ENCODE data around the gene ADH6.

DNA sequence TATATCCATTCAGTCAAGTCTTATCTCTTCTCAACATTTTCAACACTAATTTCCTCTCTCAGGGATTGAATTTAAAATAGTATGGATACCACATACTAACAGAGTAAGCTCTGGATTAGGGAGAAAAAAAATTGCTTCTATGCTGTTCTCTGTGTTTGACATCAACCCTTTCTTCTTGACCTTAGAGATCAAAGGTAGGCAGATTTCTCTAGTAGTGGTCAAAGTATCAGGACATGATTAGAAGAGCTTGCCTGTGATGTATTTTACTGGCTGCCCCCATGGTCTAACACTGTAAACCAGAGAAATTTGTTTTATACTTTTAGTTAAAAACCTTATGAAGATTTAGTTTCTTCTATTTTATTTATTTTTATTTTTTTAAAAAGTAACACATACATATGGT lies 8.3 kb downstream of the ADH6 start:
- TF ChIP-seq POLR2A (IDR thresholded peaks at IDR 0.05): no peak
- TF ChIP-seq, protein P1, sequence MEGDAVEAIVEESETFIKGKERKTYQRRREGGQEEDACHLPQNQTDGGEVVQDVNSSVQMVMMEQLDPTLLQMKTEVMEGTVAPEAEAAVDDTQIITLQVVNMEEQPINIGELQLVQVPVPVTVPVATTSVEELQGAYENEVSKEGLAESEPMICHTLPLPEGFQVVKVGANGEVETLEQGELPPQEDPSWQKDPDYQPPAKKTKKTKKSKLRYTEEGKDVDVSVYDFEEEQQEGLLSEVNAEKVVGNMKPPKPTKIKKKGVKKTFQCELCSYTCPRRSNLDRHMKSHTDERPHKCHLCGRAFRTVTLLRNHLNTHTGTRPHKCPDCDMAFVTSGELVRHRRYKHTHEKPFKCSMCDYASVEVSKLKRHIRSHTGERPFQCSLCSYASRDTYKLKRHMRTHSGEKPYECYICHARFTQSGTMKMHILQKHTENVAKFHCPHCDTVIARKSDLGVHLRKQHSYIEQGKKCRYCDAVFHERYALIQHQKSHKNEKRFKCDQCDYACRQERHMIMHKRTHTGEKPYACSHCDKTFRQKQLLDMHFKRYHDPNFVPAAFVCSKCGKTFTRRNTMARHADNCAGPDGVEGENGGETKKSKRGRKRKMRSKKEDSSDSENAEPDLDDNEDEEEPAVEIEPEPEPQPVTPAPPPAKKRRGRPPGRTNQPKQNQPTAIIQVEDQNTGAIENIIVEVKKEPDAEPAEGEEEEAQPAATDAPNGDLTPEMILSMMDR (IDR thresholded peaks at IDR 0.05): no peak
- TF ChIP-seq POLR2AphosphoS5 (IDR thresholded peaks at IDR 0.05; ENCODE audit: insufficient read depth in 1 of 2, low read depth in 1 of 2): no peak

Measured in vagina (tissue), 2 donors.